H1 (cell line): ENCODE results near the gene MYO9B. TPM values are rescaled to one million over a fixed set of nuclear protein-coding genes. Genes with fewer than 3 reads are reported as not detected.

Experiments
- BRCA1 ChIP-seq: IDR thresholded peaks from 2 replicates; pipeline ENCODE4 v1.6.1; 2012; ENCODE audit warnings: low read depth, low read length, improper control_type of control experiment
- CREB1 ChIP-seq: IDR thresholded peaks from 2 replicates; pipeline ENCODE4 v1.6.1; 2012; ENCODE audit warnings: inconsistent platforms
- KDM4A ChIP-seq: IDR thresholded peaks from one replicate; pipeline ENCODE4 v1.7.1; 2012; ENCODE audit warnings: low read depth, mild to moderate bottlenecking, moderate library complexity, low read length, inconsistent platforms; ENCODE audit not compliant: severe bottlenecking
- NANOG ChIP-seq: IDR thresholded peaks from 2 replicates; pipeline ENCODE4 v1.6.1; 2011; ENCODE audit warnings: low read length, low read depth, mild to moderate bottlenecking, inconsistent platforms; ENCODE audit not compliant: insufficient read depth, poor library complexity, severe bottlenecking
- POLR2AphosphoS5 ChIP-seq: IDR thresholded peaks from 2 replicates; pipeline ENCODE4 v1.6.1; 2011; ENCODE audit warnings: low read depth, low read length
- RNF2 ChIP-seq: fragments of 200-900, 300-1000 bp; sonication (generic); IDR thresholded peaks from 2 replicates; pipeline ENCODE4 v1.7.1; 2016; ENCODE audit warnings: borderline replicate concordance, low read depth, mild to moderate bottlenecking, antibody characterized with exemption, low read length; ENCODE audit not compliant: poor library complexity, severe bottlenecking; ENCODE audit errors: missing control alignments
- YY1 ChIP-seq: IDR thresholded peaks from 2 replicates; pipeline ENCODE4 v1.6.1; 2011; ENCODE audit warnings: low read depth, mild to moderate bottlenecking, low read length
- polyA plus RNA-seq, 7 experiments: library from polyadenylated mRNA; depleted of rRNA in 3 of 7; stranded (reverse) in 5 of 7; unstranded in 2 of 7; fragments of >200 nt in 5 of 7; fragments of 200-250 nt in 2 of 7; gene quantifications; 1 replicate in 5 of 7; 2 replicates in 1 of 7; 4 replicates in 1 of 7; pipeline versions ENCODE4 v1.2.1 to v1.2.3, GENCODE V29; 2011 to 2013; ENCODE audit warnings: missing spikeins in 2 of 7, mixed read lengths in 2 of 7
- total RNA-seq: library from RNA; stranded (reverse); fragmentation: NEBNext Ultra II Directional; extraction: Animal tissue kit (Norgen Biotek cat#: 25700); gene quantifications from 2 replicates; pipeline ENCODE4 v1.2.1, GENCODE V29; 2021

Gene MYO9B
- total and polyA plus RNA-seq, 2 of the 8 experiments (the other 6 are each of a cell fraction or from before 2014, with no cell fraction given): 27.6 to 77.1 TPM

DNA sequence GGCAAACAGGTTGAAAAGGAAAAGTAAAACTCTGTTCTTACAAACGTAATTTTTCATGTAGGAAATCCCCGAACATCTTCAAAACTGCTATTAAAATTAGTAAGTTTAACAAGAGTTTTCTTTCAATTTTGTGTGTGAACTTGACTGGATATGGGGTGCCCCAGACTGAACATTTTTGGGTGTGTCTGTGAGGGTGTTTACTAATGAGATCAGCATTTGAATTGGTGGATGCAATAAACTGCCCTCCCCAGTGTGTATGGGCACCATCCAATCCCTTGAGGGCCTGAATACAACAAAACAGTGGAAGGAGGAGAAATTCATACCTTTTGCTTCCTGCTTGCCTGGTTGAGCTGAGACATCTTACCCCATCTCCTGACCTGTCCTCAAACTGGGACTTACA lies 12.1 kb upstream of the MYO9B start (continued):
- TF ChIP-seq BRCA1 (no peak), RNF2 (no peak), YY1 (no peak), CREB1 (no peak), NANOG (no peak), POLR2AphosphoS5 (no peak), KDM4A (no peak)
